Superior temporal gyrus (tissue), 1 donor: Measurements from ENCODE around the gene NOC2L.
A peak's percentile ranks its signal among the peaks of the same experiment; 100 is the strongest.
"Not testable (repeated sequence)": the region's sequence is repeated elsewhere in the genome, so short reads cannot be mapped to it uniquely, and the experiment has no call there.

Source experiments
- DNase-seq: peaks from one replicate; pipeline ENCODE4 v3.0.0-alpha.2; 2016; ENCODE audit errors: extremely low spot score

NOC2L gene

DNA sequence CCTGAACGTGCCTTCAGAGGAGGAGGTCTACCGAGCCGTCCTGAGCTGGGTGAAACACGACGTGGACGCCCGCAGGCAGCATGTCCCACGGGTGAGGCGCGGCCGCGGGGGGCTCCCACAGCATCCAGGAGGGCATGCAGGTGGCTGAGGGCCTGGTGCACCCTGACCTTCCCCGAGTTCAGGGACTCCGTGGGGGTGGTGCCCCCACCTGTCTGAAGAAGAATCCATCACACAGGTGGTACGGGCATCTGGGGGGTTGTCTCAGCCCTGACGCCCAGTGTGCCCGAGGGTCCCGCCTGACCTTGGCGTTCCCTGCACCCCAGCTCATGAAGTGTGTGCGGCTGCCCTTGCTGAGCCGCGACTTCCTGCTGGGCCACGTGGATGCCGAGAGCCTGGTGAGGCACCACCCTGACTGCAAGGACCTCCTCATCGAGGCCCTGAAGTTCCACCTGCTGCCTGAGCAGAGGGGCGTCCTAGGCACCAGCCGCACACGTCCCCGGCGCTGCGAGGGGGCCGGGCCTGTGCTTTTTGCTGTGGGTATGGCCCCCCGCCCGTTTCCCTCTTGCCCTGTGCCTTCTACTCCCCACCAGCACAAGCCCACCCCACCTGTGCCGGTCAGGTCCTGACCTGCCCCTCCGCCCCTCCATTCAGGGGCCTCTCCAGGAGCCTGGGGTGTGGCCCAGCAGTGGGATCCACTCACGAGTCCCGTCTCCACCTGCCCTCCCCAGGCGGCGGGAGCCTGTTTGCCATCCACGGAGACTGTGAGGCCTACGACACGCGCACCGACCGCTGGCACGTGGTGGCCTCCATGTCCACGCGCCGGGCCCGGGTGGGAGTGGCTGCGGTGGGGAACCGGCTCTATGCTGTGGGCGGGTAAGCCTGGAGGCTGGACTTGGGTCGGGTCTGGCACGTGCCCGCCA, 3.6 kb upstream of the NOC2L start:
- DNase-seq = no peak

DNA sequence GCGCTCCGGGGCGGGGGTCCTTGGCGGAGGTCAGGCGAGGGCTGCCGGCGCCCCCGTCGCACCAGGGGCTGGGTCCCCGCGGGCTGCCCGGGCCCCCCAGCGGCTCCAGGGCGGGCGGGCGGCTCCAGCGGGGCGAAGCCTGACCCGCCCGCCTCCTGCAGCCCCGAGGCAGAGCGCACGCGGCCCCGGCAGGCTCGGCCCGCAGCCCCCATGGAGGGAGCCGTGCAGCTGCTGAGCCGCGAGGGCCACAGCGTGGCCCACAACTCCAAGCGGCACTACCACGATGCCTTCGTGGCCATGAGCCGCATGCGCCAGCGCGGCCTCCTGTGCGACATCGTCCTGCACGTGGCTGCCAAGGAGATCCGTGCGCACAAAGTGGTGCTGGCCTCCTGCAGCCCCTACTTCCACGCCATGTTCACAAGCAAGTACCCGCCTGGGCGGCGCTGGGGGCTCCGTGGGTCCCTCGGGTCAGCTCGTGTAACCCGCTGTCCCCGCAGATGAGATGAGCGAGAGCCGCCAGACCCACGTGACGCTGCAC, 2.1 kb upstream of the NOC2L start:
- DNase-seq = no peak

DNA sequence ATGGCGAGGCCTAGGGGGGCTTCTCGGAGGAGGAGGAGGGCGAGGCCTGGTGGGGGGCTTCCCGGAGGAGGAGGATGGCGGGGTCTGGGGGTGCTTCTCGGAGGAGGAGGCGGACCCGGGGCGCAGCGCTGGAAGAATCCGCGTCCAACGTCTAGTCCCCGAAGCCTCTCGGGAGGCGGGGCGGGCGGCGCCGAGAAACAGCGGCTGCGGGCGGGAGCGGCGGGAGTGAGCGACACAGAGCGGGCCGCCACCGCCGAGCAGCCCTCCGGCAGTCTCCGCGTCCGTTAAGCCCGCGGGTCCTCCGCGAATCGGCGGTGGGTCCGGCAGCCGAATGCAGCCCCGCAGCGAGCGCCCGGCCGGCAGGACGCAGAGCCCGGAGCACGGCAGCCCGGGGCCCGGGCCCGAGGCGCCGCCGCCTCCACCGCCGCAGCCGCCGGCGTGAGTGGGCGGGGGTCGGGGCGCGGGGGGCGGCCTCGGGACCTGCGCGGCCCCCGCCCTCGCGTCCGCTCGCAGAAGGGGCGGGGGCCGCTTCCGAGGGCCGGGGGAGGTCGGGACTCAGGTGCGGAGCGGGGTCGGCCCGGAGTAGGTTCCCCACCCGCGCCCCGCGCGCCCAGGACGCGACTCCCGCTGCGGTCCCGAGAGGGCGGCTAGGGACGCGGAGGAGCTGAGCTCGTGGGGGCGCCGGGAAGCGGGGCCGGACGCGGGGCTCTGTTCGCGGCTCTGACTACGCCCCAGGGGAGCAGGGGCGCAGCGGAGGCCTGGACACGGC, 1.5 kb upstream of the NOC2L start, which contains the start of gene KLHL17:
Gene KLHL17, plus strand, starts transcription at position 222 of the 769 bp plus-strand sequence. Its CDS starts 110 bp downstream, at position 332.
- peak; percentile 60 for DNase-seq

DNA sequence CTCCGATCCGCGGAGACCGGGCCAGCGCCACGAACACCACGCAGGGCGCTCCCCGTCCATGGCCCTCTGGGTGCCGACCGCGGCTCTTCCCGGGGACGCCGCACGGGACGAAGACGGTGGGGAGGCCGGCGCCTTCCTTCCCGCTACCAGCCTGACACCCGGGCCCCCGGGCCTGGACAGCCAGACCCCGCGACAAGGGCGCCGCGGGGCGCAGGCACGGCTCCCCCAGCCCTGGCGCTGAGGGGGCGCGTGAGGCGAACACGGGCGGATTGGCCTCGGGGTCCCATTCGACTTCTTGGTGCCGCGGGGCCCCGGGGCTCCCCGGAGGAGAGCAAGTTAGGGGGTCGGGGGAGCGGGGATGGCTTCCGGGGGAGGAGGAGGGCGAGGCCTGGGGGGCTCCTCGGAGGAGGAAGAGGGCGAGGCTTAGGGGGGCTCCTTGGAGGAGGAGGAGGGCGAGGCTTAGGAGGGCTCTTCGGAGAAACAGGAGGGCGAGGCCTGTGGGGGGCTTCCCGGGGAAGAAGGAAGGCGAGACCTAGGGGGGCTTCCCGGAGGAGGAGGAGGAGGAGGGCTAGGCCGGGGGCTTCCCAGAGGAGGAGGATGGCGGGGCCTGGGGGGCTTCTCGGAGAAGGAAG, 791 bp upstream of the NOC2L start:
- DNase-seq = no peak

DNA sequence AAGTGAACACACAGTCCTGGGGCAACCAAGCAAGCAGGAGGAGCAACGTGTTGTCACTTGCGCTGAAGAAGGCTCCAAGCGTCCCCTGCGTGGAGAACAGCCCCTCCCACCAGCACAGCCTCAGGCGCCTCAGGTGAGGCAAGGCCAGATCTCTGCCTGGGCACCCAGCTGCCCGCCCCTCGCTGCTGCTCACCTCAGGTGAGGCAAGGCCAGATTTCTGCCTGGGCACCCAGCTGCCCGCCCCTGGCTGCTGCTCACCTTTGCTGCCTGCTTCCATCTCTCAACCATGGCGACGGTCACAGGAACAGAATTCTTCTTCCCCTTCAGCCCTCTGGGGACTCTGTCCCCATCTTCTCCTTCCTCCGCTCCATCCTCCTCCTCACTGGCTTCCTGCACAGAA, 2.4 kb downstream of the NOC2L start:
- DNase-seq = no peak

DNA sequence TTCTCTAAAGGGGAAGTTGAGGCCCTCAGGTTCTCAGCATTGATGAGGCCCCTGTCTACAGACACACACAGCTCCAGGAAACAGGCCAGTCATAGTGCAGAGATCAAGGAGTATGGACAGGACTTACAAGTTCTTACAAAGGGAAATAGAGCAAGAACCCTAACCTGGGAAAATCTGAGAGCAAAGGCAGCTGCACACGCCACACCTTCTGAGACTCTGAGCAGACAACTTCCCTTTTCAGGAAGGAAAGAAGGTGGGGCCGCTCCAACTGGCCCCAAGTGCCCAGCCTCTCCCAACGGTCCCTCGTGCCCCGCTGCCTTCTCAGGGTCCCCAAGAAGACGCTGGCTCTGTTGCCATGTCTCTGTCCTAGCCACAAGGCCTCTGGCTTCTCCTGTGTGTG, 3.6 kb downstream of the NOC2L start:
- no peak for DNase-seq

DNA sequence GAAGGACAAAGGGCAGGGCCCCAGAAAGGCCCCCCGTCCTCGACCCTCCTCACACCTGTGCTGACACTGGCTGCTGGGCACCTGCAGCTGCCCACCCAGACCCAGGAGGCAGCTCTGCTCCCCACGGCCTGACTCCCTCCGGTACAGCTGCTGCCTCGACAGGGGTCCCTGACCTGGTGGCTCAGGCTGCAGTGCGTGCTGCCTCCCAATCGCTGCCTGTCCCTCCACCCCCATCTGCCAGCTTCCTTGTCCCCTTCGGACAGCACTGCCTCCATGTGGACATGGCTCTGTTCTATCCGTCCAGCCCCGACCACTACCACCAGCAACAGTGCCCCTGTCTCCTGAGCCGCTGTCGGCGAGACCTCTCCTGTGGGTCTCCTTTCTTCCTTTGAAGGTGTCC, 4.1 kb downstream of the NOC2L start:
- no peak for DNase-seq

DNA sequence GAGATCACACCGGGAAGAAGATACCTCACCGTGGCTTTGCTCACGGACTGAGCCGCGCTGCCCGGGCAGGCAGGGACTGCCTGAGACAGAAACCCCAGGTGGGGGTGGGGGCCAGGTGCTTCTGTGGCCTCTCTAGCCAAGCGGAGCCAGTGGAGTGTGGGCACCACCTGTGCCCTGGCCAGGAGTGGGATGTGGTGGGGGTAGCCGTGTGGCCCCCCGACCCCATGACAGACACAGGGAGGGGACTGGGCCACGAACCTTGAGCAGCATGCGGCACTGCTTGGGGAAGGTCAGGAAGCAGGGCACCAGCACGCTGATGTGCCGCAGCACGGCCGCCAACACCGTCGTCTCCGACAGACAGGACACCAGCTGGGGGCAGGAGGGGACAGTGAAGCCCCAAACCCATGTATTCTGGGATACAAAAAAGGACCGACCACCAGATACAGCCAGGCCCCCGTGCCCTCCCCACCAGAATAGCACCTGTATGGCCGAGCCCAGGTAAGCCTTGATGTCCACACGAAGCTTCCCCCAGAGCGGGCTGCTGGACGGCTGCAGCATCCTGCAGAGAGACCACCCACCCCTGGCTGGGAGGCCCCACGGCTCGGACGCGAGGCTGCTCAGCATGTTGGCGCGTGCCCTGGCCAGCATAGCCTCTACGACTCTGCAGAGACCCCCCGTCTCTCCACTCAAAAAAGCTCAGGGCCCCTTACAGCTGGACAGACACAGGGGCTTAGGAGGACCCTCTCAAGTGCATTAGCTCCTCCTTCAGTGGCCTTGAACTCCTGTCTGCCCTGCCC, 5.3 kb downstream of the NOC2L start:
- no peak for DNase-seq

DNA sequence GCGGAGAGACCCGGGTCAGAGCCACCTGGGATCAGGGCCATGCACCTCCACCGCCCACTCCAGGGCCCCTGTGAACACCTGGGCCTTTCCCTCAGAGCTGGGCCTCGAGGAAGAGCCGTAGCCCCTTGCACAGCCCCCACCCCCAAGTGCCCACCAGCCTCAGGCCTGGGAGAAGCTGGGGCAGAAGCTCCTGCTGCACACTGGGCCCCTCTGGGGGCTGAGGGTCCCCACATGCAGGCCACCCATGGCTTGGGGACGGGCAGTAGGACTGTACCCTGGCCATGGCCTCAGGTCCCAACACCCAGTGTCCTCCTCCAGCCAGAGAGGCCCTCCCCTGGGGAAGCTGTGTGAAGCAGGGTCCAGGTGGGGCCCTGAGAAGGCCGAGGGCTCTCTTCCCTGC, 6.5 kb downstream of the NOC2L start:
- DNase-seq = no peak

DNA sequence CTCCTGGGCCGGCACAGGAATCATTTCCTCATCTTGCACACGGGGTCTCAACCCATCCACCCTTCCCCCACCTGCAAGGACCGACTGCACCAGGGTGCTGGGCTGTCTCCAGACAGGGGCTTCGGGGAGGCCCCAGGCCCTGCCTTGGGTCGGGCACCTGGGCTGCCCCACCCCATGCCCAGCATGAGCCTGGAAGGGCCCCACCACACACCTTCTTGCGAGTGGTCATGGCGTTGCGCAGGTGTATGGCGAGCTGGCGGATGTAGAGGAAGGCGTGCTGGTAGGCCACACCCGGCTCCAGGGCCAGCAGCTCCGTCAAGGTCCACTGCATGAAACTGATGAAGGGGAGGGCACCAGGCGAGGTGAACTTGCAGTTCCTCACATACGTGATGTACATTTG, 6.9 kb downstream of the NOC2L start:
- no peak for DNase-seq

DNA sequence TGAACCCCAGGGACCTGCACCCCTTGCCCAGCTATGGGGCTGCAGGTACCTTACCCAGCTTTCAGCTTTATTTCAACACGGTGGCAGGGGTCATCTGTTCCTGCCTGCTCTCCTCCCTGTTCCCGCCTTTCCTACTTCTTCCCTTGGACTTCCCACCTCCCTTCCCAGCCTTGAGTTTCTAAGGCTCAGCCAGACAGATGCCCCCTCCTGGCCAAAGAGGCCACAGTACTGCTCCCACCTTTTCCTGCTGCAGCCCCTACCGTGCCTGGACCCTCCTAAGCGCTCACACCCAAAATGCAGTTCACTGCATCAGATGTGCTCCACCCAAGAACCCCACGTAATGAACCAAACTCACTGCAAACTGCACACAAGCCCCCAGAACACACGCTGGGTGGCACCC, 7.7 kb downstream of the NOC2L start:
- DNase-seq = no peak

DNA sequence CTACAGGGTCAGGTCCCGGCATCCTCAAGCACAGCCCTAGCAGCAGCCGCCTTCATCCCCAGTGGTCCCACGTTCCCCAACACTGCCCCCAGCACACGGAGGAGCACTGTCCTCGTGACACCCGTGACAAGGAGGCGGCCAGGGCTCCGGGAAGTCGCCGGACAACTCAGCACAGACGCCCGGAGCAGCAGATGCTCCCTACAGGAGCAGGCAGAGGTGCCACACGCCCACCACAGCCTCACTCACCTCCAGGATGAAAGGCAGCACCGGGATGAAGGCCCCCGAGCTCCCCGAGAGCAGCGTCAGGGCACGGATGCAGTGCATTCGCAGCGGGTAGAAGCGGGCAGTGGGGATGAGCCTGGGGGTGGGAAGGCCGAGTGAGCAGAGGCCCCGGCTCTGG, 8.2 kb downstream of the NOC2L start:
- no peak for DNase-seq

DNA sequence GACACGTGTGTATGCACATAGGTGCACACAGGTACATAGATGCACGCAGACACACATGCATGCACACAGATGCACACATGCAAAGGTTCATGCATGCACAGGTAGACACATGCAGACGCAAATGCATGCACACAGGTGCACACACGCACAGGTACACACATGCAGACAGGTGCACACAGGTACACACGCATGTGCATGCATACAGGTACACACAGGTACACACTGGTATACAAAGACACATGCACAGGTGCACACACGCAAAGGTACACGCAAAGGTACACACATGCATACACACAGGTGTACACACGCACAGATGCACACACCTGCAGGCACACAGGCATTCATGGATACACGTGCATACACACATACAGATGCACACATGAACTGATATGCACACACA, 8.8 kb downstream of the NOC2L start:
- no peak for DNase-seq

DNA sequence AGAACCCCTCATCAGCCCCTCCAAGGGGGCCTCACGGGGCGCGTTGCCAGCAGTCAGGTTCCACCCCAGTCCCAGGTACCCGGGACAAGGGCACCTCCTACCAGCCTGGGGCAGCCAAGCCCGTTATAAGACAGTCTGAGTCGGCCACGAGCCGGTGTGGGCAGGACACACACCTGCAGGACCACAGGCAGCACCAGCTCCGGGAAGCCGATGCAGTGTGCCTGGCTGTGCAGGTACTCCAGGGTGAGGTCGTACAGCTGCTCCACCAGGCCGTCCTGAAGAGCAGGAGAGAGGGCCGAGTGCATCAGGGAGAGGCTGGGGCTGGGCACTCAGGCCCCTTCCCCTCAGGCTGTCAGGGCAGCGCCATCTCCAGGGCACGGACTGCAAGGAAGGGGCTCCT, 11.1 kb downstream of the NOC2L start:
- no peak for DNase-seq

DNA sequence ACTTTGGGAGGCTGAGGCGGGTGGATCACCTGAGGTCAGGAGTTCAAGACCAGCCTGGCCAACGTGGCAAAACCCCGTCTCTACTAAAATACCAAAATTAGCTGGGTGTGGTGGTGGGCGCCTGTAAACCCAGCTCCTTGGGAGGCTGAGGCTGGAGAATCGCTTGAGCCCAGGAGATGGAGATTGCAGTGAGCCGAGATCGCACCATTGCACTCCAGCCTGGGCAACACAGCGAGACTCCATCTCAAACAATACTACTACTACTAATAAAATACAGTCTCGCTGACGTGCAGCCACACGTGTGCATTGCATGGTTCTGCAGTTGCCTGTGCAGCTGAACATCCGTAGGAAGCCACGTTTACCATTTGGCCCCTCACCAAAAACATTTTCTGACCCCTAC, 12.2 kb downstream of the NOC2L start:
- not testable (repeated sequence) for DNase-seq

DNA sequence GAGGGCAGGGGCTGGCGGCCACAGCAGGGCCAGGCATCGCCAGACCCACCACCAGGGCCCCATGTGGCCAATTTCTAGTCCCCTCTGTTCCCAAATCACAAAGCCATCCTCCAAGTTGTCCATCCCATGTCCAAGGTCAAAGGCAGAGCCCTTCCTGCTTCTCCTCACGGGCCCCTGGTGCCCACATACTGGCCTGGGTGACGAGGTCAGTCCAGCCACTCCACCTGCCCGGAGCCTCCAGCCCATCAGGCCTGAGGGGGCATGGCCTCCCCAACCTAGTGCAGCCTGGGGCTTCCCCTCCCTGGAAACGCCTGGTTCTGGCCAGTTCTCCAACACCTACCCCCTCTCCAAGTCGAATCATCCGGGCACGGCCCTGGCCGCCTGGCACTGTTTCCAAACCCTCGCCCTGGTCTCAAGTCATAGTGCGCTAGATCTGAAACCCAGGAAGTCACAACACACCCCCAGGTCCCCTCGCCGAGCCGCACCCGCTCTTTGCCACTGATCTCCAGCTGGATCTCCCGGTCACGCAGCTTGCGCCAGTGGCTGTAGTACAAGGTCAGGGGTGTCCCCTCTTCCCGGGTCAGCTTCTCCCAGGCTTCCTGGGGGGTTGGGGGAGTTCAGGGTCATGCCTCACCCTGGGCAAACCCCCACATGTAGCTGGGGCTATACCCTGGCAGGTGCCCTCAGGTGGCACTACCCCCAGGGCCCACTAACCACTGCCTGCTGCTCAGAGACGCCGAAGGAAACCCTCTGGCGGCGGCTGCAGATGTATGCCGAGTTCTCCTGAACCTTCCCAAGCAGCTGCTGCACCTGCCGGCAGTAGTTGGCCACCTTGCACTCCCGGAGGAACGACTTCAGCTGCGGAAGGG, 13.1 kb downstream of the NOC2L start:
- no peak for DNase-seq

DNA sequence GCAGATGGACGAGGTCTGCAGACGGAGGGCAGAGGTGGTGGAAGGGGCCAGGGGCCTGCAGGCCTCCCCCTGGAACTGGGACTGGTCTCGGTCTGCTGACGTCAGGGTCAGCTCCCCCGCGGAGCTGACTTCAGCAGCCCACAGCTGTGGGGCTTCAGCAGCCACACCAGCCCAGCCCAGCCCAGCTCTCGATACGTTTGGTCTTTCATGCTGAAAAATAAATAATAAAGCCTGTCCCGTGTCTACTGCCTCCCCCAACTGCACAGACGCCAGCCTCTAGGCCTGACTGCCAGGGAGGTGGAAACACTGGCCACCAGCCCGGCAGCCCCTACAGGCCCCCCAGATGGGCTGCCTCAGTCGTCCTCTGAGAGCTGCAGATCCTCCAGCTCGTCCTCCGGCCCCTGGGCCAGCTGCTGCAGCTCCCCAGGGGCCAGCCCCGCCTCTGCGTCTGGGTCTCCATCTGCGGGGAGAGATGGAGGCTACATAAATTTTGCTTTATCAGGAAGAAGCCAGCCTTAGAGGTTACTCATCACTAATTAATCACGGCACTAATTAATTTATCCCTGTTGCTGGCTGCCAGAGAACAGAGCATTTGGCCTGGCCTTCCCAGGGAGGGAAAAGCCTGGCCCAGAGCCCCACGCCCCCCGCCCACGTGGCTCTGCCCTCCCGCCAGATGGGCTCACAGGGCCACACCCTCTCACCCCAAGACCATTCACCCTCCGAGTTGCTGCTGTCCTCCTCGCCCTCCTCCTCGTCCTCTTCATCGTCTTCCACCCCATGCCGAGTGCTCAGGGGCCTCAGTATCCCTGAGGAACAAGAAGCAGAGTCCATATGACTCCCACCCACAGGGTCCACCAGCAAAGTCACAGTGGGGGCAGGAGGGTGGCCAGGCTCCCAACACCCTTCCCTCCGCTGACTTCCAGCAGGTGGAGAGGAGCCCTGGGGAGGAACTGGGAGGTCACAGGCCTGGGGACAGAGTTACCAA, 14.4 kb downstream of the NOC2L start:
- DNase-seq = no peak

DNA sequence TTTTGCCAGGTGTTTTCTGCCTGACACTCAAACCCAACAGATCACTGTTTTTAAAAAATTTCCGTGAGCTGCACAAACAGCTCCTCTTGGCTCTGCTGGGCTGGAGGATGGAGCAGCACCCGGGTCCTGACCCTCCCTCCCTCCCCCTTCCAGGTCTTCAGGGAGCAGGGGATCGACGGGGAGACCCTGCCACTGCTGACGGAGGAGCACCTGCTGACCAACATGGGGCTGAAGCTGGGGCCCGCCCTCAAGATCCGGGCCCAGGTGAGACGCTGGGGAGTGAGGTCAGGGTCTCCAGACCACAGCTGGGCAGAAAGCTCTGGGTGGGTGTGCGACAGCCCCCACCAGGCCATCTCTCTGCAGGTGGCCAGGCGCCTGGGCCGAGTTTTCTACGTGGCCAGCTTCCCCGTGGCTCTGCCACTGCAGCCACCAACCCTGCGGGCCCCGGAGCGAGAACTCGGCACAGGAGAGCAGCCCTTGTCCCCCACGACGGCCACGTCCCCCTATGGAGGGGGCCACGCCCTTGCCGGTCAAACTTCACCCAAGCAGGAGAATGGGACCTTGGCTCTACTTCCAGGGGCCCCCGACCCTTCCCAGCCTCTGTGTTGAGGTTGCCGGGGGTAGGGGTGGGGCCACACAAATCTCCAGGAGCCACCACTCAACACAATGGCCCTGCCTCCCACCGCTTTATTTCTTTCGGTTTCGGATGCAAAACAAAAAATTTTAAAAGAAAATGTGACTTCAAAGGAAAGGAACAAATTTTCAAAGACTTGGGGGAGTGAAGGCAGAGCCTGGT, 15.3 kb downstream of the NOC2L start:
- no peak for DNase-seq
